Memory B cell (primary cell): ENCODE data around the gene TTYH3.
A peak's percentile ranks its signal among the peaks of the same experiment; 100 is the strongest.

Experiments used
- ATAC-seq: fragments of 150-1000 bp; cut with Tn5 transposase; 2 replicates; pipeline ENCODE4 v1.10.0; 2021; ENCODE audit warnings: low read depth, mild to moderate bottlenecking, moderate library complexity
- DNase-seq, 2 donors: peaks; one replicate each; pipeline ENCODE4 v3.0.0; 2022; ENCODE audit warnings: low spot score in 2 of 2
- H3K27ac Mint-ChIP-seq: one replicate; pipeline ENCODE4 v1.8.0; 2022; ENCODE audit warnings: mild to moderate bottlenecking, moderate library complexity, mixed read lengths
- H3K27me3 Mint-ChIP-seq: one replicate; pipeline ENCODE4 v1.8.0; 2022; ENCODE audit warnings: mixed read lengths
- H3K36me3 Mint-ChIP-seq: one replicate; pipeline ENCODE4 v1.8.0; 2022; ENCODE audit warnings: mild to moderate bottlenecking, mixed read lengths
- H3K4me1 Mint-ChIP-seq: one replicate; pipeline ENCODE4 v1.8.0; 2022; ENCODE audit warnings: mixed read lengths
- H3K4me3 Mint-ChIP-seq: one replicate; pipeline ENCODE4 v1.8.0; 2022; ENCODE audit warnings: mild to moderate bottlenecking, moderate library complexity, mixed read lengths
- H3K9me3 Mint-ChIP-seq: one replicate; pipeline ENCODE4 v1.8.0; 2022; ENCODE audit warnings: mixed read lengths

The TTYH3 gene

DNA sequence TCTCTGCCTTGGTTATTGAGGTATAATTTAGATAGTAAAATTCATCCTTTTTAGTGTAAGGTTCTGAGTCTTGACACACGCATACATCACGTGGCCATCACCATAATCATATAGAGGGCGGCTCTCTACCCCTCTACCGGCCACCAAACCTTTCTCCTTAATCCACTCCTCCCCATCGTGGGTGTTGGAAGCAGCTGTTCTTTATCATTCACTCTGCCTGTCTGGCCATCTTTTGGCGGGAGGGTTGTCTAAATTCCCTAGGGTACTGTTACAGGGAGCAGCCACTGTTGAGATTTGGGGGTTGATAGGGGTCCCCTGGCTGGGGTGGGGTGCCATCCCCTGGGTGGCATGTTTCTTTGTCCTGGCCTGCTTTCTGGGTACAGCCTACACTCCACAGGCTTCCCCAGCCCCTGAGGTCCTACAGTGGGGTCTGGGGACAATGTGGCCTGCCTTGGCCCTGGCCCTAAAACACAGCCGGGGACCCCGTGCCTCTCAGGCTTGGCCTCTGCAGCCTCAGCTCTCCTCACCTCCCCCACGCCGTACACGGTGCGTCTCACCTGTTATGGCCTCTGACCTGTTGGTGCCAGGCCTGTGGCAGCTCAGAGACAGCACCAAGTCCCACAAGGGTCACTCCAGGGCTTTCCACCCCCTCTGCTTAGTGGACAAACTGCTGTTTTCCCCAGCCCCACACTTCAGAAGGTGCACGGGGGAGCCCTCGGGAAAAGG lies 73.7 kb downstream of the TTYH3 start:
- H3K36me3 Mint-ChIP-seq = no peaks in the 10 kb centered on the region
- ATAC-seq (no peak), DNase-seq (no peak)
- H3K9me3 Mint-ChIP-seq = no peaks in the 10 kb centered on the region
- H3K4me3 Mint-ChIP-seq = no peak overlapping the region
- peaks cover 11% of the 10 kb centered on the region for H3K4me1 Mint-ChIP-seq
- H3K27ac Mint-ChIP-seq = no peak overlapping the region
- peaks cover 1% of the 10 kb centered on the region for H3K27me3 Mint-ChIP-seq

GRCh38 chr7:2706685-2707126 lies 74.9 kb downstream of the TTYH3 start:
- H3K9me3 Mint-ChIP-seq = no peaks in the 10 kb centered on the region
- no peak overlapping the region for H3K27ac Mint-ChIP-seq
- H3K4me3 Mint-ChIP-seq = no peak overlapping the region
- no peaks in the 10 kb centered on the region for H3K27me3 Mint-ChIP-seq
- peaks cover 20% of the 10 kb centered on the region for H3K4me1 Mint-ChIP-seq
- ATAC-seq (no peak), DNase-seq (no peak)
- H3K36me3 Mint-ChIP-seq = no peaks in the 10 kb centered on the region

GRCh38 chr7:2707481-2707880 lies 75.7 kb downstream of the TTYH3 start:
- Mint-ChIP-seq H3K4me1 (peaks cover 22% of the 10 kb centered on the region), H3K27me3 (no peaks in the 10 kb centered on the region), H3K27ac (no peak overlapping the region)

DNA sequence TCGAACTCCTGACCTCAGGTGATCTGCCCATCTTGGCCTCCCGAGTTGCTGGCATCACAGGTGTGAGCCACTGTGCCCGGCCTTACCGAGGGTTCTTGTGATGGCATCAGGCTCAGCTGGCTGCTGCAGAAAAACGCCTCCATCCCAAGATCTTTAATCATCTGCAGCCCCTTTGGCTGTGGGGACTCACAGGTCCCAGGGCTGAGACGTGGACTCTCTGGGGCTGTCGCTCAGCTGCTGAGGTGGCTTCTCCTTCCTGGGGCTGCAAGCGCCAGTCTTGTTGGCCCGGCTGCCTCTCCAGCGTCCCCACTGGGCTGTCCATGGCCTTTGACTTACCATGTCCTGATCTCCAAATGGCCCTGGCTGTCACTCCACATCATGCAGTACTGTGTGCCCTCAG lies 76.3 kb downstream of the TTYH3 start:
- H3K9me3 Mint-ChIP-seq = no peaks in the 10 kb centered on the region
- no peaks in the 10 kb centered on the region for H3K27me3 Mint-ChIP-seq
- DNase-seq = no peak
- H3K27ac Mint-ChIP-seq = no peak overlapping the region
- ATAC-seq = no peak
- no peak overlapping the region for H3K4me3 Mint-ChIP-seq
- H3K36me3 Mint-ChIP-seq = peaks cover 2% of the 10 kb centered on the region
- peaks cover 22% of the 10 kb centered on the region for H3K4me1 Mint-ChIP-seq

More at GRCh38 chr7:2707481-2707880, 75.7 kb downstream of the TTYH3 start:
- H3K4me3 Mint-ChIP-seq = no peak overlapping the region
- no peaks in the 10 kb centered on the region for H3K9me3 Mint-ChIP-seq
- peaks cover 2% of the 10 kb centered on the region for H3K36me3 Mint-ChIP-seq
- no peak for ATAC-seq
- no peak for DNase-seq

GRCh38 chr7:2708547-2709310 lies 76.9 kb downstream of the TTYH3 start:
- peak overlapping the region; percentile 98 for H3K27ac Mint-ChIP-seq
- no peak for DNase-seq
- no peaks in the 10 kb centered on the region for H3K9me3 Mint-ChIP-seq
- peaks cover 4% of the 10 kb centered on the region for H3K36me3 Mint-ChIP-seq
- H3K27me3 Mint-ChIP-seq = no peaks in the 10 kb centered on the region
- ATAC-seq = no peak
- H3K4me3 Mint-ChIP-seq = peak overlapping the region; percentile 90
- peaks cover 22% of the 10 kb centered on the region for H3K4me1 Mint-ChIP-seq

GRCh38 chr7:2709553-2710285 lies 77.9 kb downstream of the TTYH3 start:
- Mint-ChIP-seq H3K27ac (peak overlapping the region; percentile 98), H3K4me1 (peaks cover 23% of the 10 kb centered on the region), H3K4me3 (peak overlapping the region; percentile 90), H3K36me3 (peaks cover 11% of the 10 kb centered on the region), H3K9me3 (no peaks in the 10 kb centered on the region), H3K27me3 (no peaks in the 10 kb centered on the region)
- peak; percentile 86 to 89 for DNase-seq
- ATAC-seq = peak; percentile 73

DNA sequence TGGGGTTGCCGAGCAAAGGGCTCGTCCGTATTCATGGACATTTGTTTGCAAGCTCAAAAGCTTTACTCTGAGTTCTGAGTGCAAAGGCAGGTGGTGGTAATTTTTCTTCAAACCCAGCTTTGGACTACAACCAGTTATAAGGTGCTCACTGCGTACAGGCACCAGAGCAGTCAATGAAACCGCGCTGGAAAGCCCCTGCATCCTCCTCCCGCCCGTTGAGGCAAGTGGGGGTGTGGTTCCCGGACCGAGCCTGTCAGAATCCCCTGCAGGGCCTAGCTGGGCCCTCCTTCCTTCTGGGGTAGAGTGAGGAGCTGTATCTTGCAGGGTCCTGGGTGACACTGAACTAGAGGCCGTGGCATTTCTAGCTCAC lies 78.5 kb downstream of the TTYH3 start:
- Mint-ChIP-seq H3K9me3 (no peaks in the 10 kb centered on the region), H3K4me3 (peak overlapping the region; percentile 90), H3K27ac (peak overlapping the region; percentile 98), H3K4me1 (peaks cover 29% of the 10 kb centered on the region), H3K36me3 (peaks cover 11% of the 10 kb centered on the region), H3K27me3 (no peaks in the 10 kb centered on the region)
- DNase-seq = peak; percentile 66 to 78
- ATAC-seq = peak; percentile 81

DNA sequence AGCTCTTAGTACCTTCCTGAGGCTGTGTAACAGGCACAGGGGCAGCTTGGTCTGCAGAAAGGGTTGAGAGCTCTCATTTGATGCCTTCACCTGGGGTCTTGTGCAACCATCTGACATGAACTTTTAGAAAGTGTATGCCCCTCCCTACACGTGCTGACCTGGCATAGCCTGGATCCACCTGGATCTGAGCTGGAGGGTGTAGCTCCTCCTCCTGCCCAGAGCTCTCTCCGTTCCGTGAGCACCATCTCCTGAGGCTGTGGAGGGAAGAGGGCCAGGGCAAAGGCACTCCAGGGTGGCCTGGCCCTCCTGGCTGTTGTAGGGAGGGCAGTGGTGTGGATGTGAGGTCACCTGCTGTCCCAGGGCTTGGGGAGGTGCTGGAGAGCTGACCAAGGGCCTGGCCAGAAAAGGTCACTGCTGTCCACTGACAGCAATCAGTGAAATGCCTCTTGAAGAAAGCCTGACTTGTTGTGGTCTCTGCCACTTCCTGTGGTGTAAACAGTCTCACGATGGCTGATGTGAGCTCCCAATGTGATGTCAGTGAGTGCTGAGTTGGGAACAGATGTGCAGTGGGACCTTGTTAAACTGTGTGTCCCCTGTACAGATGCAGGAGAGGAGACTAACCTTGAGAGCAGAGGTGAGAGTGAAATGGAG lies 79.2 kb downstream of the TTYH3 start:
- H3K4me1 Mint-ChIP-seq = peaks cover 36% of the 10 kb centered on the region
- peaks cover 11% of the 10 kb centered on the region for H3K36me3 Mint-ChIP-seq
- H3K27me3 Mint-ChIP-seq = no peaks in the 10 kb centered on the region
- peak overlapping the region; percentile 90 for H3K4me3 Mint-ChIP-seq
- ATAC-seq (peak; percentile 15), DNase-seq (no peak)
- no peaks in the 10 kb centered on the region for H3K9me3 Mint-ChIP-seq
- peak overlapping the region; percentile 98 for H3K27ac Mint-ChIP-seq

- Mint-ChIP-seq H3K27me3 (no peaks in the 10 kb centered on the region), H3K27ac (peak overlapping the region; percentile 38), H3K4me1 (peaks cover 41% of the 10 kb centered on the region), H3K9me3 (no peaks in the 10 kb centered on the region), H3K36me3 (peaks cover 13% of the 10 kb centered on the region), H3K4me3 (no peak overlapping the region)
- DNase-seq (no peak), ATAC-seq (no peak)
These were observed 80.3 kb downstream of the TTYH3 start for GRCh38 chr7:2711895-2712675.

GRCh38 chr7:2713370-2713769 lies 81.6 kb downstream of the TTYH3 start:
- Mint-ChIP-seq H3K9me3 (no peaks in the 10 kb centered on the region), H3K27me3 (no peaks in the 10 kb centered on the region), H3K4me3 (no peak overlapping the region), H3K27ac (peak overlapping the region; percentile 68), H3K4me1 (peaks cover 46% of the 10 kb centered on the region), H3K36me3 (peaks cover 13% of the 10 kb centered on the region)
- DNase-seq (no peak), ATAC-seq (no peak)

DNA sequence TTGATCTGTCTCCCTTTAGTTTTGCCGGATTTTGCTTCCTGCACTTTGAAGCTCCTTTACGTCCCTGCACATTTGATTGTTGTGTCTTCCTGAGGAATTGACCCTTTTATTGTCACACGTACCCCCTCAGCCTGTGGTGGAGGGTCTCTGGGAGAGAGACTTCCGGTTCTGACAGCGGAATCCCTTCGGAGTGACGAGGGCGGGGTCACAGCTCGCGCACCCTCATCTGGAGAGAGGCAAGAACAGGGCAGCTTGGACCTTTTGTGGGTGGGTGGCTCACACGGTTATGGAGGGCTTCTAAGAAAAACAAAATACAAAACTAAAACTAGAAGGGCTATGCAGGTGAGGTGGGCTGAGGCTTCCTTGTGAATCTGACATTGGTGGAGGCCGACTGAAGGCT lies 82.2 kb downstream of the TTYH3 start:
- DNase-seq = no peak
- Mint-ChIP-seq H3K27ac (peak overlapping the region; percentile 68), H3K27me3 (no peaks in the 10 kb centered on the region), H3K9me3 (no peaks in the 10 kb centered on the region), H3K4me3 (no peak overlapping the region), H3K36me3 (peaks cover 13% of the 10 kb centered on the region), H3K4me1 (peaks cover 51% of the 10 kb centered on the region)
- ATAC-seq = no peak
